GM19043 (cell line): ENCODE measurements around the gene SAP130.

Experiments
- ATAC-seq: cut with Tn5 transposase; IDR thresholded peaks from one replicate; pipeline ENCODE4 v1.9.1; 2021; ENCODE audit warnings: low read depth; ENCODE audit not compliant: unreplicated experiment

Gene SAP130

GRCh38 chr2:127901339-127902056, 126.4 kb downstream of the SAP130 start:
- no peak for ATAC-seq

- no peak for ATAC-seq
Observed at GRCh38 chr2:127897531-127898211, 130.2 kb downstream of the SAP130 start.

- ATAC-seq, result no peak
Observed at GRCh38 chr2:127893494-127893893, 134.4 kb downstream of the SAP130 start.

GRCh38 chr2:127893033-127893432, 134.8 kb downstream of the SAP130 start:
- no peak for ATAC-seq

GRCh38 chr2:127891811-127892210, 136.0 kb downstream of the SAP130 start:
- ATAC-seq, result no peak
